ENCODE measurements around the gene FARP1.

FARP1 gene

GRCh38 chr13:98386637-98387036, 243.7 kb downstream of the FARP1 start (continued):
- TF ChIP-seq, protein P1, sequence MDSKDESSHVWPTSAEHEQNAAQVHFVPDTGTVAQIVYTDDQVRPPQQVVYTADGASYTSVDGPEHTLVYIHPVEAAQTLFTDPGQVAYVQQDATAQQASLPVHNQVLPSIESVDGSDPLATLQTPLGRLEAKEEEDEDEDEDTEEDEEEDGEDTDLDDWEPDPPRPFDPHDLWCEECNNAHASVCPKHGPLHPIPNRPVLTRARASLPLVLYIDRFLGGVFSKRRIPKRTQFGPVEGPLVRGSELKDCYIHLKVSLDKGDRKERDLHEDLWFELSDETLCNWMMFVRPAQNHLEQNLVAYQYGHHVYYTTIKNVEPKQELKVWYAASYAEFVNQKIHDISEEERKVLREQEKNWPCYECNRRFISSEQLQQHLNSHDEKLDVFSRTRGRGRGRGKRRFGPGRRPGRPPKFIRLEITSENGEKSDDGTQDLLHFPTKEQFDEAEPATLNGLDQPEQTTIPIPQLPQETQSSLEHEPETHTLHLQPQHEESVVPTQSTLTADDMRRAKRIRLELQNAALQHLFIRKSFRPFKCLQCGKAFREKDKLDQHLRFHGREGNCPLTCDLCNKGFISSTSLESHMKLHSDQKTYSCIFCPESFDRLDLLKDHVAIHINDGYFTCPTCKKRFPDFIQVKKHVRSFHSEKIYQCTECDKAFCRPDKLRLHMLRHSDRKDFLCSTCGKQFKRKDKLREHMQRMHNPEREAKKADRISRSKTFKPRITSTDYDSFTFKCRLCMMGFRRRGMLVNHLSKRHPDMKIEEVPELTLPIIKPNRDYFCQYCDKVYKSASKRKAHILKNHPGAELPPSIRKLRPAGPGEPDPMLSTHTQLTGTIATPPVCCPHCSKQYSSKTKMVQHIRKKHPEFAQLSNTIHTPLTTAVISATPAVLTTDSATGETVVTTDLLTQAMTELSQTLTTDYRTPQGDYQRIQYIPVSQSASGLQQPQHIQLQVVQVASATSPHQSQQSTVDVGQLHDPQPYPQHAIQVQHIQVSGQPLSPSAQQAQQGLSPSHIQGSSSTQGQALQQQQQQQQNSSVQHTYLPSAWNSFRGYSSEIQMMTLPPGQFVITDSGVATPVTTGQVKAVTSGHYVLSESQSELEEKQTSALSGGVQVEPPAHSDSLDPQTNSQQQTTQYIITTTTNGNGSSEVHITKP (tag by site-specific recombination; IDR thresholded peaks at IDR 0.05) = peak; percentile 33; the same call in 1 of the 2 replicates
- TF ChIP-seq, protein P2, sequence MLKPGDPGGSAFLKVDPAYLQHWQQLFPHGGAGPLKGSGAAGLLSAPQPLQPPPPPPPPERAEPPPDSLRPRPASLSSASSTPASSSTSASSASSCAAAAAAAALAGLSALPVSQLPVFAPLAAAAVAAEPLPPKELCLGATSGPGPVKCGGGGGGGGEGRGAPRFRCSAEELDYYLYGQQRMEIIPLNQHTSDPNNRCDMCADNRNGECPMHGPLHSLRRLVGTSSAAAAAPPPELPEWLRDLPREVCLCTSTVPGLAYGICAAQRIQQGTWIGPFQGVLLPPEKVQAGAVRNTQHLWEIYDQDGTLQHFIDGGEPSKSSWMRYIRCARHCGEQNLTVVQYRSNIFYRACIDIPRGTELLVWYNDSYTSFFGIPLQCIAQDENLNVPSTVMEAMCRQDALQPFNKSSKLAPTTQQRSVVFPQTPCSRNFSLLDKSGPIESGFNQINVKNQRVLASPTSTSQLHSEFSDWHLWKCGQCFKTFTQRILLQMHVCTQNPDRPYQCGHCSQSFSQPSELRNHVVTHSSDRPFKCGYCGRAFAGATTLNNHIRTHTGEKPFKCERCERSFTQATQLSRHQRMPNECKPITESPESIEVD (tag by site-specific recombination; IDR thresholded peaks at IDR 0.05) = peak; percentile 97
- TF ChIP-seq ZSCAN30 (tag by site-specific recombination; IDR thresholded peaks at IDR 0.05) (peak; percentile 78), ZBTB48 (tag by site-specific recombination; IDR thresholded peaks at IDR 0.05) (no peak), BCL11B (tag by site-specific recombination; IDR thresholded peaks at IDR 0.05; ENCODE audit: low read depth) (0 out of 2 replicates have a peak, but pooled peaks have one; percentile 23), GFI1B (tag by site-specific recombination; IDR thresholded peaks at IDR 0.05) (peak; percentile 54; the same call in 1 of the 2 replicates), ZBTB44 (tag by site-specific recombination; IDR thresholded peaks at IDR 0.05) (peak; percentile 78), ZNF37A (tag by site-specific recombination; IDR thresholded peaks at IDR 0.05) (0 out of 2 replicates have a peak, but pooled peaks have one; percentile 65), ZNF660 (tag by site-specific recombination; IDR thresholded peaks at IDR 0.05) (peak; percentile 68; the same call in 1 of the 2 replicates), ZFP69B (tag by site-specific recombination; IDR thresholded peaks at IDR 0.05) (no peak), WT1 (tag by site-specific recombination; IDR thresholded peaks at IDR 0.05) (peak; percentile 87), ZNF324 (tag by site-specific recombination; IDR thresholded peaks at IDR 0.05) (0 out of 2 replicates have a peak, but pooled peaks have one; percentile 17), ZNF513 (tag by site-specific recombination; IDR thresholded peaks at IDR 0.05) (no peak), ZNF366 (tag by site-specific recombination; conservative IDR thresholded peaks at IDR 0.05) (0 out of 2 replicates have a peak, but pooled peaks have one; percentile 27), KLF10 (tag by site-specific recombination; IDR thresholded peaks at IDR 0.05) (peak; percentile 58; the same call in 1 of the 2 replicates), ZNF19 (tag by site-specific recombination; IDR thresholded peaks at IDR 0.05; ENCODE audit: low read depth) (no peak)

DNA sequence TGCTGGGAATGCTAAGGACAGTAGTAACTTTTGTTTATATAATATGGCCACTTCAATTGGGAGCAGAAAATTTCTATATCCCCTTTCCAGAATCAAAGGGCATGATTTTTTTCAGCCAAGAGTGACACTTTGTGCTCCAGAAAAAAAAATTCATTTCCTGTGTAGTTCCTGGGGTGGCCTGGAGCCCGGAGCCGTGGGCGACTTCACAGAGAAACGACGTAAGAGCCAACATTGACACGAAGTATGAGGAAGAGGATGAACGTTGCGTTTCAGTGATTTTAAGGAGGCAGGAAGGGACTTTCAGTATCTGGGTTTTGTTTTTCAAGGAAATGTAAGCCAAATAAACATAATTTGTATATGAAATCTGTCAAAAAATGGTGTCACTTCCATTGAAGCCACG, 246.4 kb downstream of the FARP1 start:
- Histone ChIP-seq H3K9me3 (ENCODE audit: control insufficient read depth, insufficient read depth, low read depth, low read length) (no peaks in the 10 kb centered on the region), H3K27ac (ENCODE audit: extremely low read depth, low read depth, low read length) (no peak overlapping the region), H3K4me3 (ENCODE audit: low read depth, low read length) (no peak overlapping the region), H3K36me3 (ENCODE audit: control insufficient read depth in 2 of 2, insufficient read depth in 1 of 2, low read length in 2 of 2) (peaks cover 0 to 25% of the 10 kb centered on the region in 2 experiments; a peak in 2 of 3 replicates), H3K4me1 (ENCODE audit: control insufficient read depth, insufficient read depth, low read length) (peaks cover 15% of the 10 kb centered on the region)
- CTCF ChIA-PET = no interaction called here
- POLR2A ChIA-PET = no interaction called here
- TF ChIP-seq ZNF560 (tag by site-specific recombination; IDR thresholded peaks at IDR 0.05; ENCODE audit: borderline replicate concordance) = no peak
- TF ChIP-seq ZNF138 (tag by site-specific recombination; IDR thresholded peaks at IDR 0.05; ENCODE audit: borderline replicate concordance) = no peak
- no peak for TF ChIP-seq KLF16 (tag by site-specific recombination; IDR thresholded peaks at IDR 0.05)
- no peak for TF ChIP-seq ZNF660 (tag by site-specific recombination; IDR thresholded peaks at IDR 0.05)
- no peak for TF ChIP-seq ZNF114 (tag by site-specific recombination; IDR thresholded peaks at IDR 0.05)
- TF ChIP-seq EGR2 (tag by site-specific recombination; IDR thresholded peaks at IDR 0.05; ENCODE audit: low read depth) = no peak
- no peak for TF ChIP-seq IKZF3 (tag by site-specific recombination; IDR thresholded peaks at IDR 0.05)
- no peak for TF ChIP-seq ZNF791 (tag by site-specific recombination; IDR thresholded peaks at IDR 0.05)
- no peak for TF ChIP-seq ZNF785 (tag by site-specific recombination; IDR thresholded peaks at IDR 0.05)
- no peak for TF ChIP-seq ZBTB48 (tag by site-specific recombination; IDR thresholded peaks at IDR 0.05)
- no peak for TF ChIP-seq ZNF513 (tag by site-specific recombination; IDR thresholded peaks at IDR 0.05)
- TF ChIP-seq ZNF76 (tag by site-specific recombination; IDR thresholded peaks at IDR 0.05; ENCODE audit: borderline replicate concordance, low read depth) = no peak
- no peak for TF ChIP-seq ZNF610 (tag by site-specific recombination; IDR thresholded peaks at IDR 0.05; ENCODE audit: borderline replicate concordance)
